AG09309 (cell line): ENCODE data around the gene SPAG6.

Experiments used
- DNase-seq: peaks from one replicate; pipeline ENCODE4 v3.0.0-alpha.2; 2010; ENCODE audit warnings: low read depth
- H3K4me3 ChIP-seq: 2 replicates; pipeline ENCODE4 v1.5.1; 2011; ENCODE audit warnings: mild to moderate bottlenecking, low read depth, low read length, moderate library complexity; ENCODE audit not compliant: control insufficient read depth
- TF ChIP-seq, protein P1 (sequence below): IDR thresholded peaks from 2 replicates; pipeline ENCODE4 v1.5.1; 2011; ENCODE audit warnings: mild to moderate bottlenecking, low read depth, low read length, inconsistent platforms; ENCODE audit not compliant: insufficient read depth, control insufficient read depth; ENCODE audit errors: missing control alignments

The SPAG6 gene

DNA sequence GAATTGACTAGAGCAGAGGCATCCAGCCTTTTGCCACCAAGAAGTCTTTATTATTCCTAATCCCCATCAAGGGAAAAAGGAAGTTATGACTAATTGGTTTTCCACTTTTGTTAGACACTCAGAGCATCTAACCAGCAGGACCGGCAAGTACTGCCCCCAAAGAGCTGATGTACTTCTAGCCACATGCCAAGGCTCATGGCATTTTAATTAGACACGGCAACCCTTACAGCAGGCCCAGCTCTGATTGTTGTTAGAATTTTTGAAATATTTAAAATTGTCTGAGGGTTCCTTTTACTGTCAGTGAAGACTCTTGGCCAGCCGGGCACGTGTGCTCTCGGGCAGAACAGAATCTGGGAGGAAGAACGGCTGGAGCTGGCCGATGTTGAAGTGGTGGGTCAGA is 114.8 kb downstream of the SPAG6 start:
- DNase-seq = no peak
- H3K4me3 ChIP-seq = no peak overlapping the region
- TF ChIP-seq, protein P1, sequence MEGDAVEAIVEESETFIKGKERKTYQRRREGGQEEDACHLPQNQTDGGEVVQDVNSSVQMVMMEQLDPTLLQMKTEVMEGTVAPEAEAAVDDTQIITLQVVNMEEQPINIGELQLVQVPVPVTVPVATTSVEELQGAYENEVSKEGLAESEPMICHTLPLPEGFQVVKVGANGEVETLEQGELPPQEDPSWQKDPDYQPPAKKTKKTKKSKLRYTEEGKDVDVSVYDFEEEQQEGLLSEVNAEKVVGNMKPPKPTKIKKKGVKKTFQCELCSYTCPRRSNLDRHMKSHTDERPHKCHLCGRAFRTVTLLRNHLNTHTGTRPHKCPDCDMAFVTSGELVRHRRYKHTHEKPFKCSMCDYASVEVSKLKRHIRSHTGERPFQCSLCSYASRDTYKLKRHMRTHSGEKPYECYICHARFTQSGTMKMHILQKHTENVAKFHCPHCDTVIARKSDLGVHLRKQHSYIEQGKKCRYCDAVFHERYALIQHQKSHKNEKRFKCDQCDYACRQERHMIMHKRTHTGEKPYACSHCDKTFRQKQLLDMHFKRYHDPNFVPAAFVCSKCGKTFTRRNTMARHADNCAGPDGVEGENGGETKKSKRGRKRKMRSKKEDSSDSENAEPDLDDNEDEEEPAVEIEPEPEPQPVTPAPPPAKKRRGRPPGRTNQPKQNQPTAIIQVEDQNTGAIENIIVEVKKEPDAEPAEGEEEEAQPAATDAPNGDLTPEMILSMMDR = no peak

DNA sequence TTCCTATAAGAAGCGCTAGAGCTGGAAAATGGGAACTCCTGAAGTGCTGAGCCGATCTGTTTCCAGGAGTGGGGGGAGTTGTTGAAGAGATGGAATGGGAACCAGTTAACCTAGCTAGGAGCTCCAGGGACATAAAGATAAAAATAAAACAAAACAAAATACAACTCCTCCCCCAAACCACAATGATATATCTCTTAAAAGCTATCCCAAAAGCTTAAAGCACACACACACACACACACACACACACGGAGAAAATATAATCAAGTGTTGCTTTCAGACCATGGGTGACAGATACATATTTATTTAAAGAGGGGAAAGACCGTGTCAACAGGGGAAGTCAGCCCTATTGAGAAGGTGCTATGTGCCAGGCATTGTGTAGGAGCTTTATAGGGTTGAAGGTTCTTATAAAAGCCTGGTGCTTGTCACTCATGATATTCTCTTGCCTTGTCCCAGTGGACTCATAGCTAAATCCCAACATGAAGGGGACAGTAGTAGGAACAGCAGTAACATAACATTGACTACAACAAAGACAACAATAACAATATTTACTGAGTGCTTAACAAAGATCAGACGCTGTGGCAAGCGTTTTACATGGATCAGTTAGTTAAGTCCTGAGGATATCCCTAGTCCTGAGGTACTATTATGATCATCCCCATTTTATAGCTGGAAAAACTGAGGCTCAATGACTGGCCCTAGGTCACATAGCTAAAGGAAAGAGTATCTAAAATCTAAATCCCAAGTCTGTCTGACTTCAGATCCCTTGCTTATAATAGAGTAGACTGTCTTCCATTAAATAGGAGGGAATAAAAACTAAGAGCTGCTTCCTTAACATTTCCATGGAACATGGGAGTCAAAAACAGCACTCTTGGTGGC is 115.5 kb downstream of the SPAG6 start:
- TF ChIP-seq, protein P1 = no peak
- H3K4me3 ChIP-seq = no peak overlapping the region
- no peak for DNase-seq

DNA sequence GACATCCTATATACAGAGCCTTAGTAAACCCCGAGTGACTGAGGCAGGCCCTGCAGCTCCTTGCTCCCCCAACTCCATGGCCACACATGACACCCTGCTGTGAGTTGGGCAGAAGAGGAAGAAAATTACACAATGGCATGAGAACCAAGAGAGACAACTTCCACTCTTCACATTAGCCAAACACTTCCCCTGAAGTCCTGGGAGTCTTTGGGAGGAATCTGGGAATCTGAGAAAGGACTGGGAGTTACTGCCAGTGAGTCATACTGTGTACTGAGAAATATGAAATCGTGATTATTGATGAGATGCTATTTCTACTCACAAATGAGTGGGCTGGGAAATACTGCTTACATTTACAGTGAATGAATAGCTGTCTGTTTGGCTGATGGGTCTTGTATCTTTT is 116.6 kb downstream of the SPAG6 start:
- TF ChIP-seq, protein P1 = no peak
- no peak for DNase-seq
- no peak overlapping the region for H3K4me3 ChIP-seq

DNA sequence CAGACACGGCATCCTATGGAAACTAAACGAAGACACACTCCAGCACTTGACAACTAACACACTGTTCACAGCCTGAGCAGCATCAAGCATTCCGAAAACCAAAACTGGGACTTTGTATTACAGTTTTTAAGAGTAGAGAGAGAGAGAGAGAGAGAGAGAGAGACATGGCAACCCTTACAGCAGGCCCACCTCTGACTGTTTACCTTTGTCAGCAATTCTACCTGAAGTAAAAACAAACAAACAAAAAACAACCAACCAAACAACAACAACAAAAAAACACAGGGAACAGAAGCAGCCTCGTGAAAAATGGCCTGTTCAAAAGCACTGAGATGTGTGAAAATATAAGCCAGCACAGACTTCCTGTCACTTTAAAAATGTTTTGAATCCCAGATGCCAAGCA is 118.0 kb downstream of the SPAG6 start:
- H3K4me3 ChIP-seq = no peak overlapping the region
- TF ChIP-seq, protein P1 = no peak
- DNase-seq = no peak

DNA sequence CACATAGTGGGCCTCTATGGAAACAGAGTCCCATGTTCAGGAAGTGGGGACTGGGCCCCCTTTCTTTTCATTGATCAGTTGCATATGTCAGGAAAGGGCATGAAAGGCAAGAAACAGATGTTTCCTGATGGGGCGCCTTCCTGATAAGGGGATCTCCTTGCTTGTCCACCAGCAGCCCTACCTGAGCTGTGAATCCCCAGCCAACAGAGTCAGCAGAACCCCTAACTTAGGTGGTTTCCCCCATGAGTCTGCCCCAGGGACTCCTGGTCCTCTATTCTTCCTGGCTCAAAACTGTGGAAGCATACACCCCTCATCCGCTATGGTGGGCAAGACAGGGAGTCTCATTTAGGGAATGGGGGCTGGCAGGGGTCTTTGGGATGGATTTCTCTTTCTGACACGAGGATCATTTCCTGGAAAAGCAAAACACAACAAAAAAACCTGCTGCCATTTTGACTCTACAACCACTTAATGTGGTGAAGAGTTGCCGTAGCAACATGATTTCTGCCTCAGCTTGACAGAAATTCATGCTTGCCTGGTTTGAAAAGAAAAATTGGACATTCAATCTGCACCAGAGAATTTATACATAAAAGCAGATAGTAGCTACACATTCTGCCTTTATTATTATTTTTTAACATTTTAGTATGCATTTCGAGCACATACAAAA is 119.8 kb downstream of the SPAG6 start:
- DNase-seq = no peak
- TF ChIP-seq, protein P1 = no peak
- no peak overlapping the region for H3K4me3 ChIP-seq

DNA sequence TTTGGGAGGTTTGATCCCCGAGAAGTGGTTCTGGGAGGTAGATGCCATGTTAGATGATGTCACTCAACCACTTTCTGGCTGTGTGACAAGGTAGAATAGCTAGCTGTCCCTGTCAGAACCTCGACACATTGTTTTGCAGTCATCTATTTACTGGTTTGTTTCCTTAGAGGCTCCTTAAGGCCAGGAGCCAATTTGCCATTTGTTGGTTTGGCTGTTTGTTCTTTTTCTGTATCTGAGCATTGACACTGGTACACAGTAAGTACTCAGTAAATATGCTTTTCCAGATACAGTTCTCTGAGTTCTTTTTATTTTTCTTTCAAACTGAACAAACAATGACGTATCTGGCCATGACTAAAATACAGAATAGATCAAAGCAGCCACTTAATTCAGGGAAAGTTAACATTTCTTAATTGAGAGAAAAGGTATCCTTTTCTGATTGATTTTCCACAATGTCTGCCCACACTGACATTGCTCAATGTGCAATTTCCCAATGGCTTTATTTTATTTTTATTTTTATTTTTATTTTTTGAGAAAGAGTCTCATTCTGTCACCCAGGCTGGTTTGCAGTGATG is 121.6 kb downstream of the SPAG6 start:
- no peak overlapping the region for H3K4me3 ChIP-seq
- TF ChIP-seq, protein P1 = no peak
- no peak for DNase-seq
